Stomach (tissue), 4 donors: ENCODE results near the gene MUC20.

ENCODE experiments used
- POLR2AphosphoS5 ChIP-seq, 3 donors: sonication (generic); formaldehyde crosslinking; IDR thresholded peaks; one replicate each; pipeline ENCODE4 v1.6.1; 2016; ENCODE audit warnings: antibody characterized with exemption in 3 of 3
- TF ChIP-seq, protein P1 (sequence below), 7 experiments: fragments of 450-650 bp in 4 of 7; fragments of 200-600 bp in 3 of 7; sonication (generic) in 3 of 7; IDR thresholded peaks; one replicate each; pipeline ENCODE4 v1.5.1; 2016 to 2019; ENCODE audit warnings: antibody characterized with exemption in 7 of 7, control low read depth in 2 of 7, mild to moderate bottlenecking in 1 of 7

DNA sequence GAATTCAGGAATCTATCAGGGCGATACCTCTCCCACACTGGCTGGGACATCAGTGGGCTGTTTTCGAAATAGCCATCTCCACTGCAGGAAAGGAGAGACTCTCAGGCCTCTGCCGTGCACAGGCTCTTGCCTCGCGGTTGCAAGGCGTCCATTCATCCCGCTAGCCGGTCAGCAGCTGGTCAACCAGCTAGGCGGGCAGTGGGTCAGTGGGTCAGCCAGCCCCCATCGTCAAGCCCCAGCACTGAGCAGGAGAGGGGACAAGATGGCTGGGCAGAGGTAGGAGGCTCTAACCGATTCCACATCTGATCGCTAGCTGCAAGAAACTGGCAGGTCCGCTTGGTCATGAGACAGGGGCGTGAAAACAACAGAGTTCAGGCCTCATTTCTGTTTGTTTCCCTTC is 45.9 kb downstream of the MUC20 start:
- no peak for TF ChIP-seq POLR2AphosphoS5 (IDR thresholded peaks at IDR 0.05)
- TF ChIP-seq, protein P1, sequence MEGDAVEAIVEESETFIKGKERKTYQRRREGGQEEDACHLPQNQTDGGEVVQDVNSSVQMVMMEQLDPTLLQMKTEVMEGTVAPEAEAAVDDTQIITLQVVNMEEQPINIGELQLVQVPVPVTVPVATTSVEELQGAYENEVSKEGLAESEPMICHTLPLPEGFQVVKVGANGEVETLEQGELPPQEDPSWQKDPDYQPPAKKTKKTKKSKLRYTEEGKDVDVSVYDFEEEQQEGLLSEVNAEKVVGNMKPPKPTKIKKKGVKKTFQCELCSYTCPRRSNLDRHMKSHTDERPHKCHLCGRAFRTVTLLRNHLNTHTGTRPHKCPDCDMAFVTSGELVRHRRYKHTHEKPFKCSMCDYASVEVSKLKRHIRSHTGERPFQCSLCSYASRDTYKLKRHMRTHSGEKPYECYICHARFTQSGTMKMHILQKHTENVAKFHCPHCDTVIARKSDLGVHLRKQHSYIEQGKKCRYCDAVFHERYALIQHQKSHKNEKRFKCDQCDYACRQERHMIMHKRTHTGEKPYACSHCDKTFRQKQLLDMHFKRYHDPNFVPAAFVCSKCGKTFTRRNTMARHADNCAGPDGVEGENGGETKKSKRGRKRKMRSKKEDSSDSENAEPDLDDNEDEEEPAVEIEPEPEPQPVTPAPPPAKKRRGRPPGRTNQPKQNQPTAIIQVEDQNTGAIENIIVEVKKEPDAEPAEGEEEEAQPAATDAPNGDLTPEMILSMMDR (IDR thresholded peaks at IDR 0.05) = no peak
